Measurements from ENCODE around the gene HLCS.

GRCh38 chr21:36709868-36710728 lies 256.4 kb downstream of the HLCS start:
- TF ChIP-seq CTCF (IDR thresholded peaks at IDR 0.05; ENCODE audit: low read depth, low read length), result no peak
- no peak for TF ChIP-seq EZH2phosphoT487 (IDR thresholded peaks at IDR 0.05; ENCODE audit: low read depth)

All from OCI-LY3 (cell line).